SH-SY5Y (cell line): ENCODE data around the gene POR.

ENCODE experiments used
- GATA2 ChIP-seq: IDR thresholded peaks from 2 replicates; pipeline ENCODE4 v1.6.1; 2011; ENCODE audit warnings: mild to moderate bottlenecking, low read depth, low read length
- GATA3 ChIP-seq: IDR thresholded peaks from 2 replicates; pipeline ENCODE4 v1.6.1; 2011; ENCODE audit warnings: low read depth, mild to moderate bottlenecking, low read length, moderate library complexity

GRCh38 chr7:75985518-75986146 lies 70.7 kb downstream of the POR start:
- no peak for TF ChIP-seq GATA2
- TF ChIP-seq GATA3, result no peak
